Peyer's patch (tissue), 4 donors: Measurements from ENCODE around the gene ARL4A.

Experiments
- CTCF ChIP-seq, 6 experiments: fragments of 450-650 bp in 4 of 6; fragments of 200-600 bp in 2 of 6; sonication (generic) in 1 of 6; IDR thresholded peaks; one replicate each; pipeline ENCODE4 v1.5.1; 2017 to 2019; ENCODE audit warnings: antibody characterized with exemption in 6 of 6, mild to moderate bottlenecking in 3 of 6, moderate library complexity in 1 of 6
- POLR2A ChIP-seq, 2 donors: fragments of 450-650 bp; IDR thresholded peaks; one replicate each; pipeline ENCODE4 v1.5.1; 2017; ENCODE audit warnings: antibody characterized with exemption in 2 of 2, mild to moderate bottlenecking in 2 of 2, moderate library complexity in 2 of 2

GRCh38 chr7:12694817-12695216 lies 7.4 kb downstream of the ARL4A start:
- TF ChIP-seq CTCF (IDR thresholded peaks at IDR 0.05), result no peak
- no peak for TF ChIP-seq POLR2A (IDR thresholded peaks at IDR 0.05)
